ENCODE results near the gene MRRF.
"Not testable (repeated sequence)": the region's sequence is repeated elsewhere in the genome, so short reads cannot be mapped to it uniquely, and the experiment has no call there.

MRRF gene

DNA sequence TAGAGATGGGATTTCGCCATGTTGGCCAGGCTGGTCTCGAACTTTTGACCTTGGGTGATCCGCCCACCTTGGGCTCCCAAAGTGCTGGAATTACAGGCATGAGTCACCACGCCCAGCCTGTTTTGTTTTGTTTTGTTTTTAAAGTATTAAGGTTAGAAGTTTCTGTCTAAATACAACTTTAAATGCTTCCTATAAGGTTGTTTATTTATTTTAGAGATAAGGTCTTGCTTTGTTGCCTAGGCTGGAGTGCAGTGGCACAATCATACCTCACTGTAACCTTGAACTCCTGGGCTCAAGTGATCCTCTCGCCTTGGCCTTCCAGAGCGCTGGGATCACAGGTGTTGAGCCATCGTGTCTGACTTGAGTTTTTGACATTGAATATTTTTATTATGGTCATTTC, 11.4 kb downstream of the MRRF start:
- DNase-seq (ENCODE audit: low read depth, low spot score) = no peak

DNA sequence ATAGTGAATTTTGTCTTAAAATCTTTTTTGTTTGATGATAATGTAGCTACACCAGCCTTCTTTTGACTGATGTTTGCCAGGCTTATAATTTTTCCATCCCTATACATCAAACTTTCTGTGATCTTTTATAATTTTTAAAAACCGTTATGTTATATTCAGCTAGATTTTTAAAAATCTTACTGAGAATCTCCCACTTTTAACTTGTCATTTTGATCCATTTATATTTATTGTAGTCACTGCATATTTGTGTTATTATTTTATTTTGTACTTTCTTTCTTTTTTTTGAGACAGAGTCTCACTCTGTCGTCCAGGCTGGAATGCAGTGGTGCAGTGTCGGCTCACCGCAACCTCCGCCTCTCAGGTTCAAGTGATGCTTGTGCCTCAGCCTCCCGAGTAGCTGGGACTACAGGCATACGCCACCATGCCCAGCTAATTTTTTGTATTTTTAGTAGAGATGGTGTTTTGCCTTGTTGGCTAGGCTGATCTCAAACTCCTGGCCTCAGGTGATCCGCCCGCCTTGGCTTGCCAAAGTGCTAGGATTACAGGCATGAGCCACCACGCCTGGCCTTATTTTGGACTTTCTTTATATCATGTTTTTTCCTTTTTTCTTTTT, 12.7 kb downstream of the MRRF start:
- DNase-seq (ENCODE audit: low read depth, low spot score) = no peak

DNA sequence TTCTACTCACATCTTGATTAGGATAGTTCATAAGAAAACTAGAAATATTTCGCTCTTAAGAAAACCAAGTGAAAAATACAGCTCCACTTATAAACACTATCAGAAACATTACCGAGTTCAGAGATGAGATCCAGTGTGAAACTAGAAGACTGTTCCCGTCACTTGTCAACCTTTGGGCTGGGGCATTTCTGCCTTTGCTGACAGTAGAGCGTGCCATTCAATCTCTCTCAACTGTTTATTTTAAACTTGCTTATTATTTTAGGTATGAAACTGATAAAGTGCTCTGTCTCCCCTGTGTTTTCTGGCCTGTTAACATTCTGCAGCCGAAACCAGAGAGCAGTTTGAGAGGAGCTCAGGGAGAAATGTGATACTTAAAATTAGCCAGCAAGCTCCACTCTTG, 16.7 kb downstream of the MRRF start:
- no peak for DNase-seq (ENCODE audit: low read depth, low spot score)

DNA sequence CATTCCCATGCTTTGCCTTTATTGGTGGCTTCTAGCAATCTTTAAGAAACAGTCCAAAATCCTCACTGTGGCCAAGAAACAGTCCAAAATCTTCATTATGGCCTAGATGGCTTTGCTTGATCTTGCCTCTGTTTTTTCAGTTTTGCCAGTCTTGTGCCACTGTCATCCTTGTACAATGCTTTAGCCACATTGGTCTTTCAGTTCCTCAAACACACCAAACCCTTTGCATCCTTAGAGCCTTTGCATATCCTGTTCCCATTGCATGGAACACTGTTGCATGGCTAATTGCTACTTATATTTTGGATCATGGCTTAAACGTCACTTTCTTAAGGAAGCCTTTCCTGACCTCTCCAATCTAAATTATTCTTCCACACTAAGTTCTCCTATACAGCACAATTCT, 22.1 kb downstream of the MRRF start:
- no peak for DNase-seq (ENCODE audit: low read depth, low spot score)

DNA sequence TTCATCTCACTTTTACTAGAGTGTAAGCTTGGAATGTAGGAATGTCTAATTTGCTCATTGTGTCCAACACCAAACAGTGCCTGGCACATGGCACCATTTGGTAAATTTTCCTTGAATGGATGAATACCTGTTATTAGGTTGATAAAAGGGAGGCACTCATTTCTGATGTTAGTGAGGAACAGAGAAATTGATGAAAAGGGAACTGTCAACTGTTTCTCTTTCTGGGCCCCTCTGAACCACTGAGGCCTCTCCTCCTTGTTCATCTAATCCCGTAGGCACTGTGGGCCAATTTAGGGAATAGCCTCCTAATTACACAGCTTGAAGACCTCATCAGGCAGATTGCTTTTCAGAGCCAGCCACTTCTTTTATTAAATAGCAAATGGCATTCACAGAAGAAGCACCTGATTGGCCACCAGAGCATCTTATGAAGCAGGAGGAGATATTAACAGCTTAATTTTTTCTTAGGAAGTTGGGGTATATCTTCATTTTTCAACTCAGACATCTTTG, 22.6 kb downstream of the MRRF start:
- no peak for DNase-seq (ENCODE audit: low read depth, low spot score)

DNA sequence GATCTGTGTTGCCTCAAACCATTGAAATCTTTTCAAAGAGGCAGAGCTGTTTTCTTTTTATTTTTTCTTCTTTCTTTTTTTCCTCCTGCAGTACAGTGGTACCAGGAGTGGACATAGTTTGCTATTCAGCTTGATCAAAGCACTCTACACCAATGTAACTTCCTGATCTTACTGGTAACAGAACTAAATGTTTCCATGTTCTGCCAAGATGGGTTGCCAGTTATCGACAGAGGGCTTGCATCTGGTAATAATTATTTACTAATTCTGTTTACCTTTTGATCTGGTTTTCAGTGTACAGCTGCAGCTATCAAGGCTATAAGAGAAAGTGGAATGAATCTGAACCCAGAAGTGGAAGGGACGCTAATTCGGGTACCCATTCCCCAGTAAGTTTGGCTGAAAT, 26.8 kb downstream of the MRRF start:
- no peak for DNase-seq (ENCODE audit: low read depth, low spot score)

DNA sequence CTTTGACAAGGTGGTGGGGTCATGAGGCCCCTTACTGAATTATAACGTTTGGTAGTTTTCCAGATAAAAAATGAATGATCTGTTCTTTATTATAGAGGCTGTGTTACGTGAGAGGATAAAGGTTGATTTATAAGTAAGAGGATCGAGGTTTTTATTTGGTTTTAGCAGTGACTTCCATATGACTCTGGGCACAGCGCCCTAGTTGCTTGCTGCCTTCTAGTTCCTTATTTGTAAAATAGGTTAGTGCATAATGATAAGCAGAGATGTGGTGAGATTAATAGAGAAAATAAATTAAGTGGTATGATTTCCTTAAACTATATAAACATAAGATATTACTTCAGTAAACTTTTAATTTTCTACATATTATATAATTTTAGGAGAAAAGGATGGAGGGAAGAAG, 29.8 kb downstream of the MRRF start:
- no peak for DNase-seq (ENCODE audit: low read depth, low spot score)

DNA sequence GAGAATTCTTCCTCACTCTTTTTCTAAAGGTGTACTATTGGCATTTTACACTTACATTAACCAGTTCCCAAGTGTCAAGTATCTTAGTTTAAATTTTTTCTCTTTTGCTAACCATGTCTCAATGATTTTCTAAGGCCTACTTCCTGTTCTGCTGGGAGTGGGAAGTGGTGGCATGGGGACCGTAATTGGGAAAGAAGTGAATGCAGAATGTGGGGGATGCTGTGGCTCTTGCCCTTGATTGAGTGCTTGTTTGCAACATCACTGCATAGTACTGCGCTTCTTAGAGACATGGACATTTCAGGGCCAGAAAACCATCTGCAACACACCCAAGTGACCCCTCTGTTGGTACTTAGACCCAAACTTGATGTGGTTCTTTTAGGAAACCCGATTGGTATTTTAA, 32.8 kb downstream of the MRRF start:
- DNase-seq (ENCODE audit: low read depth, low spot score) = no peak

DNA sequence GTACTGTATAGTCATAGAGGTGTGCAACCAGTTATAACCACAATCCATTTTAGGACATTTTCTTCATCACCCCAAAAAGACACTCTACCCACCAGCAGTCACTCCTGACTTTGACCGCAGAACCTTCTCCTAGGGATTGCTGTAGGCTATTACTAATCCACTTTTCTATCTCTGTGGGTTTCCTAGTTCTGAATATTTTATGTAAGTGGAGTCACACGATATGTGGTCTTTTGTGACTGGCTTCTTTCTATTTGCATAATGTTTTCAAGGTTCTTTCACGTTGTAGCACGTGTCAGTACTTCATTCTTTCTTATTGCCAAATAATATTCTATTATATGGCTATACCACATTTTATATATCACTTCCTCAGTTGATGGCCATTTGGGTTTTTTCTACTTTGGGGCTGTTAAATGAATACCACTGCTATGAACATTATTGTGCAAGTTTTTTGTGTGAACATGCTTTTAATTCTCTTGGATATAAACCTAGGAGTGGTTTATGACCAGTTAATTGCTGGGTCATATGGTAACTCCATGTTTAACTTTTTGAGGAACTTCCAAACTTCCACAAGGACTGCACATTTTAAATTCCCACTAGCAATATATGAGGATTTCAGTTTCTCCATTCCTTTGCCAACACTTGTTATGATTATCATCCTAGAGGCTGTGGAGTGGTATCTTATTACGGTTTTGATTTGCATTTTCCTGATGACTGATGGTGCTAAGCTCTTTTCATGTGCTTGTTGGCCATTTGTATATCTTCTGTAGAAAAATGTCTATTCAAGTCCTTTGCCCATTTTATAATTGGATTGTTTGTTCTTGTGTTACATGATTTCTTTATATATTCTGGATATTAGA, 37.8 kb downstream of the MRRF start:
- DNase-seq (ENCODE audit: low read depth, low spot score) = no peak

DNA sequence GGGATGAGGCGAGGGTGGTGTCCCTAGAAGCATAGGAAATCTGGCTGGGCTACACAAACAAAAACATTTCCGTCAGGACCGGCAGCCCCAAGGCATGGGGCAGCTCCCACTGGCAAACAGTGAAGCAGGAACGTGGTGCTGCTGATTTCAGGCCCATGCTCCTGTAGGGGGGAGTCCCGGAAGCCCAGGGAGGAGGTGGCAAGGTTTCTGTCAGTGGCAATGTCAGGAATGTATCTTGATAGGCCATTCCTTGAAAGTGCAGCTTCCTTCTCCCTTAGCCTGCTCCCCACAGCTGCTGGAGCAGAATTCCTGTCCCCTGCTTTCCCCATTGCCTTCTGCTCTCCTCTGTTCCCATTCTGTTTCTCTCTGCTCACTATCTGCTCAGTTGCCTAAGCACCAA, 42.4 kb downstream of the MRRF start:
- no peak for DNase-seq (ENCODE audit: low read depth, low spot score)

DNA sequence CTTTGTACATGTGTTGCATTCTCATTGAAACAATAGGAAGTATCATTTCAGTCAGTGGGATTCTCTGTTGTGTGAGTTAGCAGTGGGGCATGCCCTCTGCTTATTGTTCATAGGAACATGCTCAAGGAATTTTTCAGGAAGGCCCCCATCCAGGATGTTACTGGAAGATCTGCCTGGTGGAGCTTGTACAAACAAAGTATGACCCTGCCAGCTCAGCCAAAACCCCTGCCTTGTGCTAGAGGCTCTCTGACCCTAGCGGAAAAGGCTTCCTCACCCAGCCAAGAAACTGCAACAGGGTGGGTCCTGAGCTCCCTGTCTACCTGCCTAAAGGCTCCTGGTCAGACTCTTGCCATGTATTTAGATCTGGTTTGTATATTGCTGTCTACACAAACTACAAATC, 43.2 kb downstream of the MRRF start:
- DNase-seq (ENCODE audit: low read depth, low spot score) = no peak

DNA sequence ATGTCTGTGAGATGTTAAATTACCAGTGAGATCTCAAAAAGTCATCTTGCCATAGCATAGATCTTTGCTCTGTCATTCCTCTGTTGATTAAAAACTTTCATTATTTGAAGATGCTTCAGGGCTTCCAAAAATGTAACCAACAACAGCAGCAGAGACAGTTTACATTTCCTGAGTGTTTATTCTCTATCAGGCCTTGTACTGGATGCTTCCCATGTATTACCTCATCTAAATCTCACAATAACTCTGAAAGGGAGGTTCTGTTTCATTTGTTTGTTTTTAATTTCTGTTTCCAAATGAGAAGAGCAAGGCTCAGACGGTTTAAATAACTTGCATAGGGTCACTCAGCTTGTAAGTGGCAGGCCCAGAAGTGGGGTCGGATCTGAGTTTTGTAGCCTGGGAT, 45.2 kb downstream of the MRRF start:
- DNase-seq (ENCODE audit: low read depth, low spot score) = no peak

DNA sequence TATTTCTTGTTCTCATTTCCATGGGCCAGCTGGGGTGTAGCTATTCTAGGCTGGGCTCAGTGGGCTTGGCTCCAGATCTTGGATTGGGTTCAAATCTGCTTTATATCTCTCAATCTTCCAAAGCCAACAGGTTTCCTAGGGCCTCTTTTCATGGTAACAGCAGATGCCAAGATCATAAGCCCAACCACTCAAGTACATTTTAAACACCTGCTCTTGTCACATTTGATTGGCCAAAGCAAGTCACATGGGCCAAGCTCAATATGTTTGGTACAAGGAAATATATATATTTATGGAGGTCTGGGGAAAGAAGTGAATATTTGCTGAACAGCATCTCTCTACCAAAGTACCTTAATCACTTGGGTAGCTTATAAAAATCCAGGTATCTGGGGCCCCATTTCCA, 49.5 kb downstream of the MRRF start:
- DNase-seq (ENCODE audit: low read depth, low spot score) = no peak

DNA sequence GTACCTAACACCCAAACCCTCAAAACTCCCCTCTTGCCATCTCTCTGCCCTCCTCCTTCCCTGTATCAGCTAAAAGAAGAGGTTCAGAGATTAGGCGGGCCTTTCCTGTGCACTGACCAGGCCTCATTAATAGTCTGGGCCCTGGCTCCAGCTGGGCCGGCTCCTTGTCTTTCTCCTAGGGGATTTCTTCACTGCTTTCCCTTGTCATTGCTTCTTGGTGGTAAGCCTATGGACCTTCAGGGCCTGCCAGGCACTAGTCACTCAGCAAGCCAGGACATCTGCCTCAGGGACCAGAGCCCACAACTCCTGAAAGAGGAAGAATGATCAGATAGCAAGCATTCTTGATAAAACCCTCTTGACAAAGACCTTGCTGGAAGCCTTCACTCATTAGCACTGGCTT, 50.9 kb downstream of the MRRF start:
- DNase-seq (ENCODE audit: low read depth, low spot score) = no peak

DNA sequence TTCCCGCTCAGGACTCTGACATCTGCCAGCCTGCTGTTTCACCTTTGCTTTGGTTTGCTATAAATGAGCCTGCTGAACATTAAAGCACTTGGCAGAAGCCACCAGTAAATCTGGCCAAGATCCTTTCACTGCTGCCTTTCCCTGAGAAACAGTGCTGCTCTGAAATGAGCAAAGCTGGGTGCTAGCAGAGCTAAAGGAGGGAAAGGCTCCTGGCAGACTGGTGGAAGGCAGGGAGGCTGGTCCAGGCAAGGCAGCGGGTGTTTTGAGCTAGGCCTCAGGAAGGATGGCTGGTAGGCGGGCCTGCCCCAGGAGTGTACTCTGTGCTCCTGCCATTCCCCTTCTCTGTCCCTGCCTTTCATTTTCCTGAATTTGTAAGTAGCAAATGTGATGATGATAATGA, 53.6 kb downstream of the MRRF start:
- no peak for DNase-seq (ENCODE audit: low read depth, low spot score)

DNA sequence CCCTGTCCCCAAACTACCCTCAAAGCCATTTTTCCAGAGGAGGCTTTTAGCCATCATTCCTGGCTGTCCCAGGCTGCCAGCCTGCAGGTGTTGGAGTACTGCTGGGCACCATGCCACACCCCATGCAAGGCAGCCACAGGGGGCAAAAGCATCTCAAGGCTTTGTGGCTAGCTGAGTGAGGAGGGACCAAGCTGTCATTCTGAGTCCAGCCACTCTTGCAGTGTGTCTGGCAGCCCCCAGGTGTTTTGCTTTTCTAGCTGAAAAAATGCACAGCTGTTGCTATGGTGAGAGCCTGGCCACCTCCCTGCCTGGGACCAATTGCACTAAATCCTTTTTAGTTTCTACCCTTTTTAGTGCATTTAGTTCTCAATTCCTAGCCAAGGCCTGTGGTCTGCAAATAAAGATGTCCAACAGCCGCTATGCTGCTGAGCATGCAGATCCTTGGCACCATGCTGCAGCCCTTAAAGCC, 55.8 kb downstream of the MRRF start:
- DNase-seq (ENCODE audit: low read depth, low spot score) = no peak

DNA sequence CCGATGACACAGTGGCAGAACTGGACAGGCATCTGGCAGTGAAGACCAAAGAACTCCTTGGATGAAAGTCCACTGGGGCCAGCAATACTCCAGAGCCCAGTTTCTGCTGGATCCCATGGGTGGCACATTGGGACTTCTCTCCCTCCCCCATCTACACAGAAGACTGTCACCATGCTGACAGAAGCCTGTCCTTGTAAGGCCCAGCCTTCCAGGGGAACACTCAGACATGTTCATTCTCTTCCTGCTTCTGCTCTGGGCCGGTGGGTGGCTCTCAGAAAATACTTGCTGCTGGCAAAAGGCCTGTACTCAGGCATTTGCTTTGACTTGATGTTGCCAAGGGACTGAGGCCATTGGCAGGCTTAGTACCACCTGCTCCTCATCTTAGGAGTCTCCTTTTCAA, 57.9 kb downstream of the MRRF start:
- DNase-seq (ENCODE audit: low read depth, low spot score) = no peak

DNA sequence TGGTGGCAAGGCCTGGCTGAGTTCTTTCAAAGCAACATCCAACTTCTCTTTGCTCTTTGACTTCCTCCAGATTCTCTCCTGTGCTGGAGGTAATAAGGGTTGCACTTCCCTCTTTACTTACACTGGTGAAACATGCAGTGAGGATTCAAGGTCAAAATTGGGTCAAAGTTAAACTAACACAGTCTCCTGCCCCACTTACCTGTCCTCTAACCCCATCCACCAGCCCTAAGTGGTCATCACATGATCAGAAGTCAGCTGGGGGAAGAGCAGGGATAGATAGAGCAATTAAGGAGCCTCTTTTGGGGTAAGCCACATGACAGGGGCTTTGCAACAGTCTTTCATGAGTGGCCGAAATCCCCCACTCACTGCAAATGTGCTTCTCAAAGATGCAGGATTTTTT, 60.0 kb downstream of the MRRF start:
- DNase-seq (ENCODE audit: low read depth, low spot score) = not testable (repeated sequence)

DNA sequence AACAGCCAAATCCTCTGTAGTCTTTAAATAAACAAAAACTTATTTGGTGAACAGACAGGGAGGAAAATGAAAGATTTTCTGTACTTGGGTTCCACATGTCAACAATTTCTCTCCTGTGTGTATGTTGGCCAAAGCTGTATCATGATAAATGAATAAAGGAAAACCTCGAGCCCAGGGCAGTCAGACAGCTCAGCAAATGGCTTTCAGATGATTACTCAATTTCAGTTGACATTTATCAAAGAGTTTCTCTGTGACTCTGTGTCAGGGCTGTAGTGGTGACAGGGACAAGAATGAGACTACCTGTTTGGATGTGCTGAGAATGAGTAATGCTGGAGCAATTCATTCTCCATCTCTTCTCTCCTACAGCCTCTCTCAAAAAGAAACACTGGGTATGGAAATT, 60.4 kb downstream of the MRRF start:
- no peak for DNase-seq (ENCODE audit: low read depth, low spot score)

DNA sequence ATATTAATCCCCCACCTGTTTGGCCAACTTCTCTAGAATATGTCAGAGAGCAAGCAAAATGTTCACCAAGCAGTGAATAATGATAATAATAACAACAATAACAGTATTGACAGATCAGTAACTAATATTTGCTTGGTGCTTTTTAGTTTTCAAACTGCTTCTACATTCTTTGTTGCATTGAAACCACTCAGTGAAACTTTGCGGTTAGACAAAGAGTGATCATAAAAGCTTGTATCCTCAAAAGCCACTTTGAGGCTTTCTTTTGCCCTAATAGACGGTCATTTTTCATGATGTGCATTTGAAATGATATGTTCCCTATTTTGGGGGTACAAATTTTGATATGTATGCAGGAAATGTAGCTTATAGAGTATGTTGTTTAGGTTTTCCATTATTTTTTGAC, 62.5 kb downstream of the MRRF start:
- no peak for DNase-seq (ENCODE audit: low read depth, low spot score)

DNA sequence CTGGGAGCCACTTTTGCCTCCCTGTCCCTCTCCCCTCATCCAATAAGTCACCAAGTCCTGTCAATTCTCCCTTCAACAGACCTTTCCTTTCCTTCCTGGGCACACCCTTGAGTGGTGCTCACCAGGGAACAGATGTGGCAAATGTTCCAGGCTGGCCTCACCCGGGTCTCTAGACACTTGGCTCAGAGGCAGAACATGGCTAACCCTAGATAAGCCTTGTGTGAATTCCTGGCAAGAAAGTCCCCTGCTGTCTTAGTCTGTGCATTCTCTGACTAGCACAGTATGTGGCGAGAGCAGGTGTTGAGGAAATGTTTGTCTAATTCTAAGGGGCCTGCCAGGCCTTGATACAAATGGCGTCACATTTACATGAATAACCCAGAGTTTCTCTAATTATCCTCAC, 64.9 kb downstream of the MRRF start:
- no peak for DNase-seq (ENCODE audit: low read depth, low spot score)

DNA sequence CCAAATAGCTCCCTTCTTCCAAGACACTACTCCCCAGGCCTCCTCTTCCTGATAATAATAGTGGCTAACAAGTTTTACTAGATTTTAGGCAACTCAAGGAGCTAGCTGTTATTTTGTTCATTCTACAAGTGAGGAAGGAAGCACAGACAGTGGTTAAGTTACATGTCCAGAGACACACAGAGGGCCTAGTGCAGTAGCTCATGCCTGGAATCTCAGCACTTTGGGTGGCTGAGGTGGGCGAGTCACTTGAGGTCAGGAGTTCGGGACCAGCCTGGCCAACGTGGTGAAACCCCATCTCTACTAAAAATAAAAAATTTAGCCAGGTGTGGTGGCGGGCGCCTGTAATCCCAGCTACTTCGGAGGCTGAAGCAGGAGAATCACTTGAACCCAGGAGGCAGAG, 65.8 kb downstream of the MRRF start:
- not testable (repeated sequence) for DNase-seq (ENCODE audit: low read depth, low spot score)

DNA sequence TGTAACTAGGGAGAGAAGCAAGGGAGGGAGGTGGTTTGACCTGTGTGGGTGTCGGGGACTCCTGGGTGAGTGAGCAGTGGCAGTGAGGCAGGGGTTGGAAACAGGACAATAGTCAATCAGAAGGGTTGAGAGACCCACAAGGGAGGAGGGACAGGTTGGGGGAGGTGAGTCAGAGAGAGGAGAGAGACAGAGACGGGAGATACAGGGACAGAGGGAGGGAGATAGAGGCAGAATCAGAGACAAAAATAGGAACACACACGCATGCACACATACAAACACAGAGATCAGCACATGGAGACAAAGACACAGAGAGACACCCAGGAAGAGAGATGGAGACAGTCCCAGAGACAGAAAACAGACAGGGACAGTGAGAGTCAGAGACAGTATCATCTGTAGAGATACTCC, 66.8 kb downstream of the MRRF start:
- no peak for DNase-seq (ENCODE audit: low read depth, low spot score)
